ENCODE data around the gene DPP9. TPM values are rescaled to one million over a fixed set of nuclear protein-coding genes. Genes with fewer than 3 reads are reported as not detected.

DPP9 gene
- polyA plus RNA-seq, 1 of the 3 experiments (the other 2 are of a cell fraction): 17.1 TPM

- no peak overlapping the region for H3K9ac ChIP-seq
- H2AFZ ChIP-seq (ENCODE audit: low read depth): peak overlapping the region; percentile 26; the same call in 1 of the 2 replicates
- 24% methylated on average over 8 of the region's 8 CpGs for WGBS (ENCODE audit: low lambda C conversion rate)
- no peaks in the 10 kb centered on the region for H3K9me2 ChIP-seq
- peak; percentile 40; the same call in 1 of the 2 replicates for TF ChIP-seq SIN3A (IDR thresholded peaks at IDR 0.05; ENCODE audit: borderline replicate concordance, low read depth, low read length)
- no peak for TF ChIP-seq NRF1 (IDR thresholded peaks at IDR 0.05; ENCODE audit: low read depth, low read length)
- TF ChIP-seq USF2 (IDR thresholded peaks at IDR 0.05; ENCODE audit: borderline replicate concordance, low read depth, low read length): no peak
- peak; percentile 49 for TF ChIP-seq REST (IDR thresholded peaks at IDR 0.05; ENCODE audit: low read depth, low read length)
- TF ChIP-seq EZH2phosphoT487 (IDR thresholded peaks at IDR 0.05; ENCODE audit: borderline replicate concordance, low read depth): no peak
- TF ChIP-seq FOSL2 (IDR thresholded peaks at IDR 0.05; ENCODE audit: borderline replicate concordance, low read depth): peak; percentile 93
- no peak for TF ChIP-seq TEAD4 (IDR thresholded peaks at IDR 0.05; ENCODE audit: borderline replicate concordance, insufficient read depth)
- TF ChIP-seq POLR2AphosphoS5 (IDR thresholded peaks at IDR 0.05; ENCODE audit: low read depth, low read length): no peak
- TF ChIP-seq PBX3 (IDR thresholded peaks at IDR 0.05): 0 out of 2 replicates have a peak, but pooled peaks have one; percentile 21
- no peak for TF ChIP-seq ZBTB33 (IDR thresholded peaks at IDR 0.05; ENCODE audit: borderline replicate concordance, low read depth)
- 0 out of 2 replicates have a peak, but pooled peaks have one; percentile 44 for TF ChIP-seq MAX (IDR thresholded peaks at IDR 0.05; ENCODE audit: low read depth)
- TF ChIP-seq JUND (IDR thresholded peaks at IDR 0.05): no peak; the same call in 1 of the 2 replicates
- TF ChIP-seq EP300 (IDR thresholded peaks at IDR 0.05; ENCODE audit: borderline replicate concordance in 1 of 2, low read depth in 1 of 2, low read length in 1 of 2): no peak
- TF ChIP-seq RXRA (IDR thresholded peaks at IDR 0.05; ENCODE audit: borderline replicate concordance, low read depth): no peak
- no peaks in the 10 kb centered on the region for H3K36me3 ChIP-seq (replicated peaks in 1 of 2; ENCODE audit: control insufficient read depth in 1 of 2, insufficient read depth in 2 of 2, low read length in 1 of 2)
- no peaks in the 10 kb centered on the region for H4K20me1 ChIP-seq (ENCODE audit: insufficient read depth)
- no peaks in the 10 kb centered on the region for H3K79me2 ChIP-seq (ENCODE audit: insufficient read depth)
- ChIA-PET POLR2A (no interaction called here), CTCF (interaction anchor here (1.4 kb wide), 1 partner anchor 46 kb away, joined by 5 read pairs; no protein-coding TSS in a partner anchor)
- no peak for DNase-seq
- no peak overlapping the region for H3K4me3 ChIP-seq (ENCODE audit: low read depth in 2 of 2, low read length in 1 of 2)
- peak overlapping the region; percentile 47 to 63; a peak in 3 of 4 replicates for H3K27ac ChIP-seq (ENCODE audit: low read depth in 2 of 2, low read length in 1 of 2)
- no peaks in the 10 kb centered on the region for H3K27me3 ChIP-seq (ENCODE audit: insufficient read depth)
- no peaks in the 10 kb centered on the region for H3K9me3 ChIP-seq
- peak overlapping the region; percentile 53; the same call in 1 of the 2 replicates for H3K4me2 ChIP-seq
- peaks cover 13% of the 10 kb centered on the region for H3F3A ChIP-seq (replicated peaks; ENCODE audit: insufficient read depth)
- peaks cover 9 to 20% of the 10 kb centered on the region in 2 experiments; a peak in 2 of 4 replicates for H3K4me1 ChIP-seq (ENCODE audit: control insufficient read depth in 1 of 2, insufficient read depth in 2 of 2, low read depth in 1 of 2, low read length in 1 of 2)
These were observed 21.0 kb upstream of the DPP9 start for GRCh38 chr19:4744451-4745174.
